Raji (cell line): ENCODE results near the gene ZIC1.

ENCODE experiments used
- POLR2A ChIP-seq: IDR thresholded peaks from 2 replicates; pipeline ENCODE4 v1.6.1; 2011; ENCODE audit warnings: low read depth, low read length, control low read depth; ENCODE audit not compliant: insufficient read depth

ZIC1 gene

DNA sequence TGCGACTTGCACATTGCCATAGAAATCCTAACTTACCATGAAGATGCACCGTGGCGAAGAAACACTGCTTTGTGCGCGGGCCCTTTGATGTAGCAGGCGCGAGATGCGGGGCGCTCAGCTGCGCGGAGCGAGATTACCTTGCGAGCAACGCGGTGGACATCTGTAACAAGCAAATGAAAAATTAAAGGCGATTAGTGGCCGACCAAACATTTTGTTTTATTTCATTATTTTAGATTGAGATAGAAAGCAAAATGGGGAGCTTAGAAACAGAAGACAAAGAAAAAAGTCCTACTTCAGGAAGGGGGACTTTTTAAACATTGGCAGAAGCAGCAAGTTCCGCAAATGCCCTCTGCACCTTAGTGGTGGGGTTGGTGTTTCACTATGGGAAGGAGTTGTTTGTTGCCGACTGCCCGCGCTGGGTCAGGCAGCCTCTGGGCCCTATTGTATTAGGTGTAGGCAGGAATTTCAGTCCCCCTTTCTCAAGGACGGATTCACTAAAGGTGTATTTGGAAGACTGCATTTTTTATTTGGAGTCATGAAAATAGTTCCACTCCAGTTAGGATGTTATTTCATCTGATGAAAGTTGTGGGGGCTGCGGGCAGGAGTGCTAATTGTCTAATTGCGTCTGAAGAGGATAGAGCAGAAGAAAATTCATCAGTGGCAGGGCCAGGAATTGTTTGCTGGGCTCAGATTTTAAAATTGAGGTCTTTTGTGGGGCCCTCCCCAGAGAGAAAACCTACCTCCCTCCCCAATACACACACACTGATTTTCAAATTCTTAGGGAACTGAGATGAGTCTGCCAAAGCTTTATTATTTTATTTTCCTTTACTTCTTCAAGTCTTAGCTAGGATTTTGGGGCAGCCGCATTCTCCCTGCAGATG lies 20.2 kb upstream of the ZIC1 start:
- TF ChIP-seq POLR2A, result no peak

DNA sequence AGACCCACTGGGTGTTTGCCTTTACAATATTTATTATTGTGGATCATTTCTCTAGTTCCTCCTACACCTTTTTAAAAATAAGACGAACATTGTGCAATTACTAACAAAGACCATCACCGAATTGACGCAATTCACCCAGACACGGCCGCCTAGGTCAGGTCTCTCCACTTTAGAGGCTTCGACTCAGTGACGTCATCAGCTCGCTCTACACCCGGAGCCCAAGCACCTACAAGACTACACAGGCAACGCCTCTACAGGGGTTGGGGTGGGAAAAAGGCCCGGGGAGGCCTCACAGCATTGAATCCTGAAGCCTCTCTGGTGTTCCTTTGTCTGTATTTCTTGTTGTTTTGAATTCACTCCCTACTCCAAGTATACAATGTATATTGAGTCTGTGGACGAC lies 19.4 kb upstream of the ZIC1 start:
- no peak for TF ChIP-seq POLR2A

DNA sequence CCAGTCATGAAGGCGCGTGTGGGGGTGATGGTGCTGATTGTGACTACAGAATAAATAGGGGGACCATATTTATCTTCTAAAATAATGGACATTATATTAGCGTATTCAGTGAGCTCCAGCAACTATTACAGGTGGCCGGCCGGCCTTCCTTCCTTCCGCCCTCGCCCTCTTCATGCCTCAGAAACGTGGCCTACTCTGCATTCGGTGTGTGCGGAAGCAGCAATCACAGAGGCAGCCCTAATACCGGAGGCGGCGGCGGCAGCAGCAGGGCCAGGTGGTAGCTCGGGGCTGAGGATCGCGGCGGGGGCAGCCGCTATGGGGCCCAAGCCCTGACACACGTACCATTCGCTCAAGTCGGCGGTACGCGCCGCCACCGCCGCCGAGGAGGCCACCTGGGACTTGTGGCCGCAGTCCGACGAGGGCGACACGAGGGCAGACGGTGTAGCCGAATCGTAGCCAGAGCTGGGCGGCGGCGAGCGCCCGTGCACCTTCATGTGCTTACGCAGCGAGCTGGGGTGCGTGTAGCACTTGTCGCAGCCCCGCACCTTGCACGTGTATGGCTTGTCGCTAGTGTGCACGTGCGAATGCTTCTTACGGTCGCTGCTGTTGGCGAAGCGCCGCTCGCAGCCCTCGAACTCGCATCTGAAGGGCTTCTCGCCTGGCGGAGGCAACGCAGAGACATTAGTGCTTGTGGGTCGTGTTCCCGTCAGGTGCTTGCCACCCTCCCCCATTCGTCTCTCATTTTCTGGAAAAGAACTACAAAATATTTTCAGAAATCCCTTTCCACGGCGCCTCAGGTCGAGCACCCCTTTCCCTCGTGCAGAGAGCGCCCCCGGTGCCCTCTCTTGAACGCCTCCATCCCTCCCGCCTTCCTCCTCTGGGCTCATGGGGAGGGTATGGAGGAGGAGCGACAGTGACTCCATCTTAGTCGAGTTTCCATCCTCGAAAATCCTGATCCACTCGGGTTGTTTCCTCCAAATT lies 18.3 kb upstream of the ZIC1 start:
- no peak for TF ChIP-seq POLR2A

DNA sequence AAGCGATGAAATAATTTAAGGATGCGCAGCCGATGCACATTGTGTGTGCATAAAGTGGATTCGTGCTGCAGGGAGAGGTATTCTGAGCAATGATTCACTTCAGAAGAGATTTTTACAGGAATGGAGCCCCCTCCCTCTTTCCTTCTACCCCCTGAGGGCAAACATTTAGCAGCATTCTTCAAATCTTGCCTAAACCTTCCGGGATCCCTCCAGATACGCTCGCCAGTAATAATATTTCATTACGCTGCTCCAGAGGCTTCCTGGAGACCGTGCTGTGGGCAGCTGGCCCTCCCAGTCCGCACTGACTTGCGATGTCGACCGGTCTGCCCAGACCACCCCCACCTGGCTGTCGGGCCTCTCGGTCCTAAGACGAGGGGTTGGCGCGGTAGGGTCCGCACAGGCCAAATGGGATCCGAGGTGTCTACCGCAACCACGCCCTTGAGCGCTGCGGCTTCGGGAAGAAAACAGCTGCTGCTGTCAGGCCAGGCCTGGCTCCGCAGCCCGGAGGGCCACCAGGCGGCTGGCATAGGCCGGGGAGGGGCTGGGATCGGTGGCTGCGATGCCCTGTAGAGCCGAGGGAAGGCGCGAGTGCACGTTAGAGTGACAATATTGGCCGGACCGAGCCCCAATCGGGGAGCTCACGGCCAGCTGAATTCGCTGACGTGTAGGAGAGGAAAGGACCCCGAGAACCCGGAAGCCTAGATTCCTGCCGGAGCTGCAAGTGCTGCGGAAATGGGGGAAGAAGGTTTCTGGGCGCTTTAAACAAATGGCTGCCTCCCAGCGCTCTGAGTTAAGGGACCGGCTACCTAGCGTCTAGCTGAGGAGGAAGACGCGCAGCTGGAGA lies 17.2 kb upstream of the ZIC1 start:
- TF ChIP-seq POLR2A, result no peak

DNA sequence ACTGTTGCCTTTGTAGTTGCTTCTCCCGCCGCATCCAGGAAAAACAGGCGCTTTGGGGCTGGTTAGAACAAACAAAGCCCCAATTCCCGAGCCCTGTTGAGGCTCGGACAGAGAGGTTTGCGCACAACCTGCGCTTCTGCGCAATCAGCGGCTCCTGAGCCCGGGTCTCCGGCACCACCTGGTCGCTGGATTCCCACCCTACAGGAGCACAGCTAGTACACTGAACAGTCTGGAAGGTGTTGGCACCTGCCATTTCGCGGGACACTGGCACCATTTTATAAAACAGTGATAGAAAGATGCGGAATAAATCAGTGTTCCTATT lies 16.6 kb upstream of the ZIC1 start:
- TF ChIP-seq POLR2A, result no peak

DNA sequence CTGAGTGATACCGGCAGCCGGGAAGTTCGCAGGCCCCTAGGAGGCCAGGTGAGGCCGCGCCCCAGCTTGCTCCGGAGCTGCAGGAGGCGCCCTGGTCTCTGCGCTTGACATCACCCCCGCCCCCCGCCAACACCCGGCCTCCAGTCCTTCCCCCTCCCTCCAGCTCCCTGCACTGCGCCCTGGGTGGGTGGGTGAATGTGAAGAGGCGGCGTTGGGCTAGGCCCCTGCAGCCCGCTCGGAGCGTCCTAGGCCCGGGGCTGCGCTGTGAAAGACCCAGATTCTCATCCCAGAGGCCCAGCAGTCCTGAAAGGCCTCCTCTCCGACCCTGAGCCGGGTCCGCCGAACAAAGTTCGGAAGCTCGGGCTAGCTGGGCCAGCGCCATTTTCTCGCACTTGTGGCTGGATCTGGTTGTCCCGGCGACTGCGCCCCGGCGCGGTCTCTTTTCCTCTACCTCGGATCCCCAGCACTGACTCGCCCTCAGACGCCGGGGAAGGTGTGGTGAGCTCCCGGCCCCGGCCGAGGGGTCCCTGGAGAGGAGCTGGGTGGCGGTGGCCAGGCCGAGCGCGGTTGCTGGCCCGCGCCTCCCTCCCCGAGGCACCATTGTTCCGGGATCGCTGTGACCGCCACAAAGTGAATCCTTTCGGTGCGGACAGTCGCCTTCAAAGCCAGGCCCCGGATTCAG lies 15.8 kb upstream of the ZIC1 start:
- TF ChIP-seq POLR2A, result no peak

DNA sequence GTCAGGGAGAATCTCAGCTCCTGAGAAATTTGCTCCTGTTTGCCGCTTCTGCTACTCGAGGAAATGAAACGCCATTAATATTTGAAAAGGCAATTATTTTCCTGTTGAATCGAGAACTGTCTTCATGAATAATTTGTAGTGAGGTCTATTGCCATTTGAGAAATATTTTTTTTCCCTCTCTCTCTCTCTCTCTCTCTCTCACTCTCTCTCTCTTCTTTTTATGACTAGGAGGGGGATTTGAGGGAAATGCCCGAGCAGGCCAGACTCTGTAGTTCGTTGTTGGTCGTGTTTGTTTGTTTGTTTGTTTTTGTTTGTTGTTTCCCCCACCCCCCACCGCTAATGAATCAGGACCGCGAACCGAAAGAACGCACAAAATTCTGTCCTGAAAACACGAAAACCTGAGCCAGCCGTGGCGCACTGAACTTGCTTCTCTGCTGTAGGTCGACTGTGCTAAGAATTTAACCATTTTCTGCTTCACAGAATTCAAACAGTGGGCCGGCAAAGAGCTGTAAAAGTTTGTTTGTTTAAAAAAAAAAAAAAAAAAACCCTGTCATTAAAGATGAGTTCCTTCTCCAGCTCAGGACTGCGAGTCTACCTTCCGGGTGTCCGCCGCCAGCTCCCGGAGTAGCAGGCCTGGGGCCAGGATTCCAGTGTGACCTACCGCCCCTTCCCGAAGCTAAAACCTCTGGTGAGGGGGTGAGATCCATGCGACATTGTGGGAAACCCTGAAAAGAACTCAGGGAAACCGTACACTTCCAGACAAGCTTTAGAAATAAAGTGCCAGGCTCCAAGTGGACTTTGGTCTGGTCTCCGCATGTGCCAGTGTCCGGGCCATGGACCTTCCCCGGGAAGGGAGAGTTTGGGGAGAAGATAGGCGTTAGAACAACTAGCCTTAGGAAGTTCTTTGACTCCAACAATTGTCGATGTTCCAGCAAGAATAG lies 15.0 kb upstream of the ZIC1 start:
- no peak for TF ChIP-seq POLR2A

DNA sequence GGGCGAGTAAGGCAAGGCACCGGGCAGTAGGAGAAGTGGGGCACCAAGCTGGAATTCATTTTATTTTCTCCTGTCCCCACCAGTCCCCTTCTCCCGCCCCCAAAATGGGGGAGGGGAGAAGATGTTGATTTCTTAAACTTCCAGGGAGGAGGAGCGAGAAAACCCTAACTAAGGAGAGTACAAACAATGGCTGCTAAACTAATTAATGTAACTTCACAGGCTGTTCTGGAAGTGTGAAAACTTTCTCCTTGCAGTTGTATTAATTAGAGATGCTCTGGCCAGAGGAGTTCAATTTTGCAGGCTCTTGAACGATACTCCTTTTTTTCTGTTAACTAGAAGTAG lies 14.3 kb upstream of the ZIC1 start:
- TF ChIP-seq POLR2A, result no peak

DNA sequence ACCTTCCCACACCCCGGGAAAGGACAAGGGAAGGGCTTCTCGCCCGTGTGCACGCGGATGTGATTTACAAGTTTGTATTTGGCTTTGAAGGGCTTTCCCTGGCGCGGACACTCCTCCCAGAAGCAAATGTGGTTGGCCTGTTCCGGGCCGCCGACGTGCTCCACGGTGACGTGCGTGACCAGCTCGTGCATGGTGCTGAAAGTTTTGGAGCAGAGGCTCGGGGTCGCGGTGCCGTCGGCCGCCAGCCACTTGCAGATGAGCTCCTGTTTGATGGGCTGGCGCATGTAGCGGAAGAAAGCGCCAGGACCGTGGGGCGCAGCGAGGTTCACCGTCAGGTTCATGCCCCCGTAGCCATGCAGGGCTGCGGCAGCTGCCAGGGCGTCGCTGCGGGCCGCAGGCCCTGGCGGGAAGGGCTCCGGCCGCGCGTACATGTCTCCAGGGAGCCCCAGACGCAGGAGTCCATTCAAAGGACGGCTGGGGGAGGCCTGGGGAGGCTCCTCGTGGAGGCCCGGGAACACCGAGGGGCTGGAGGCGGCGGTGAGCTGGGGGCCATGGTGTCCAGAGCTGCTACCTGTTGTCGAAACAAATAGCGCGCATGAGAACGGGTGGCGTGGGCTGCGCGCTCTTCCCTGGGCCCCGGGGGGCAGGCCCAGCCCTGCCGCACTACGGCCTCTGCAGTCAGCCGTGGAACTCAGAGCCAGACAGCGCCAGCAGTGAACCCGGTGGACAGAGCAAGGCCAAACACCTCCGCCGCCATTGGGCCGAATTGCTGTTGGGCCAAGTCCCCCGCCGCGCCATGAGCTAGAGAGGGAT lies 13.1 kb upstream of the ZIC1 start:
- no peak for TF ChIP-seq POLR2A

DNA sequence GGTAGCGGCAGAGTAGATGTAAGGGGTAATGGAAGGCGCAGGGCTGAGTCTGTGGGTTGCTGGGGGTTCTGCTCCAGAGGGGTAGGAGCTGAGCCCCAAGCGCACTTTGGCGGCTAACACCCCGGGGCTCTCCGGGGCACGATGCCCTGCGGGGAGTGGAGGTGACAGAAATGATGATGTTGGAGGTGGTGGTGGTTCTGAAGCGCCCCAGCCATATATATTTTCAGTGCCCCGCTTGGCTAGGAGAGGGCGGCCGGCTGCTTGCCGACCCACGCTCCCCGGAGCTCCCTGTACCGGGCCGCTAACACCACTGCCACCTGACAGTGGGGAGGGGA lies 12.5 kb upstream of the ZIC1 start:
- TF ChIP-seq POLR2A, result no peak

DNA sequence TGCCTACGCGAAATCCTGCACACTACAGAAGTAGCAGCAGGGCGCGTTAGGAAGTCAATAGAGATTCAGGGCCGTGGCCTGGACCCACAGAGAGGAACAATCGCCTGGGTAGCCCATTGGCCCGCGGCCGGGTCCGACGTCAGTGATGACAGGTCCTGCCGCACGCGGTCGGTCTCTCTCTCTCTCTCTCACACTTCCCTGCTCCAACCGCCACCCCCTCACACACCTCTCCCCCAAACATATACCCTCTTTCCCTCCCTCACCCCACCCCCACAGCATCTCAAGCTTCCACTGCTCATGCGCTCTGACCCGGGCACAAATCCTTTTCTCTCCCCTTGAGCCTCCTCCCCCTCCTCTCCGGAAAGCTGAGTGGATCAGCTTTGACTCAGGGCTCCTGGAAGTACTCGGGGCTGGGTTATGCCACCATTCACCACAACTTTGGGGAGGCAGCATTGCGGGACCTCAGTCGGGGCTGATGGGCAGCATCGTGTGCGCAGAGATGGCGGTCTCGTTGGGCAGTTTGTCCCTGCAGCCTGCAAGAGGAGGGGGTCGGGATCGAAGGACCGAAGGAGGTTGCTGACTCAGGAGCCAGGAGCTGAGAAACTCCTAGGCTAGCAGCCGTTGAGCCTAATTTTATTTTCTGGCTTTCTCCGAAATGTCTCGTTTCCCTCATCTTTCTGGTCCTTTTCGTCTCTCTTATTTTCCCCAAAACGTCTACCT lies 11.8 kb upstream of the ZIC1 start:
- TF ChIP-seq POLR2A, result no peak
